Ascending aorta (tissue), 2 donors: ENCODE results near the gene GAP43. TPM values are rescaled to one million over a fixed set of nuclear protein-coding genes. Genes with fewer than 3 reads are reported as not detected.

Source experiments
- DNase-seq, 2 donors: peaks; one replicate each; pipeline ENCODE4 v3.0.0-alpha.2; 2019; ENCODE audit warnings: low spot score in 2 of 2
- H3K27ac ChIP-seq, 2 donors: fragments of 200-600 bp; sonication (generic); one replicate each; pipeline ENCODE4 v1.5.1; 2016 to 2017; ENCODE audit warnings: mild to moderate bottlenecking in 1 of 2
- H3K27me3 ChIP-seq: fragments of 200-600 bp; sonication (generic); one replicate; pipeline ENCODE4 v1.5.1; 2017
- H3K36me3 ChIP-seq, 2 donors: fragments of 200-600 bp; sonication (generic); one replicate each; pipeline ENCODE4 v1.5.1; 2016
- H3K4me1 ChIP-seq, 2 donors: fragments of 200-600 bp; sonication (generic); one replicate each; pipeline ENCODE4 v1.5.1; 2016 to 2017; ENCODE audit warnings: mild to moderate bottlenecking in 1 of 2
- H3K4me3 ChIP-seq, 2 donors: fragments of 200-600 bp; sonication (generic); one replicate each; pipeline ENCODE4 v1.5.1; 2016 to 2017; ENCODE audit warnings: mild to moderate bottlenecking in 1 of 2
- H3K9me3 ChIP-seq, 2 donors: fragments of 200-600 bp; sonication (generic); one replicate each; pipeline ENCODE4 v1.5.1; 2016
- CTCF ChIP-seq, 3 experiments: fragments of 200-600 bp in 2 of 3; fragments of 450-650 bp in 1 of 3; sonication (generic) in 2 of 3; IDR thresholded peaks; one replicate each; pipeline ENCODE4 v1.5.1; 2016 to 2019; ENCODE audit warnings: antibody characterized with exemption in 3 of 3, mild to moderate bottlenecking in 1 of 3, moderate library complexity in 1 of 3
- intact Hi-C: fragments of 100-400 bp; cut with DNase I; formaldehyde crosslinking; loops from one replicate; pipeline ENCODE4 v1.15.1; 2023
- total RNA-seq: library from RNA; depleted of rRNA; stranded (reverse); fragments of >200 nt; gene quantifications from one replicate; pipeline ENCODE4 v1.1.0, GENCODE V29; 2016

Gene GAP43
- total RNA-seq, 1 donor from 2014 or later, result 0.21 TPM

- no peak for TF ChIP-seq CTCF (IDR thresholded peaks at IDR 0.05)
- Histone ChIP-seq H3K9me3 (no peaks in the 10 kb centered on the region), H3K4me3 (no peak overlapping the region), H3K4me1 (no peaks in the 10 kb centered on the region), H3K27ac (no peak overlapping the region), H3K36me3 (no peaks in the 10 kb centered on the region), H3K27me3 (no peaks in the 10 kb centered on the region)
- intact Hi-C loops, result no loop called here
- DNase-seq, result no peak
These were observed 61.8 kb downstream of the GAP43 start for GRCh38 chr3:115685097-115685496.

- H3K4me1 ChIP-seq, result no peaks in the 10 kb centered on the region
- H3K27me3 ChIP-seq, result no peaks in the 10 kb centered on the region
- H3K9me3 ChIP-seq, result no peaks in the 10 kb centered on the region
- intact Hi-C loops, result no loop called here
- no peaks in the 10 kb centered on the region for H3K36me3 ChIP-seq
- H3K4me3 ChIP-seq, result no peak overlapping the region
- no peak for DNase-seq
- no peak overlapping the region for H3K27ac ChIP-seq
- TF ChIP-seq CTCF (IDR thresholded peaks at IDR 0.05), result no peak
These were observed 64.4 kb downstream of the GAP43 start for GRCh38 chr3:115687721-115688120.

- H3K36me3 ChIP-seq, result no peaks in the 10 kb centered on the region
- DNase-seq, result no peak
- H3K4me3 ChIP-seq, result no peak overlapping the region
- intact Hi-C loops, result no loop called here
- H3K9me3 ChIP-seq, result no peaks in the 10 kb centered on the region
- no peaks in the 10 kb centered on the region for H3K27me3 ChIP-seq
- H3K4me1 ChIP-seq, result no peaks in the 10 kb centered on the region
- no peak for TF ChIP-seq CTCF (IDR thresholded peaks at IDR 0.05)
- H3K27ac ChIP-seq, result no peak overlapping the region
These were observed 65.1 kb downstream of the GAP43 start for GRCh38 chr3:115688418-115688817.

- no peak for DNase-seq
- intact Hi-C loops, result loop anchor here (5.0 to 10.0 kb wide), 4 partner anchors 125 to 598 kb away; no protein-coding TSS in a partner anchor
These were observed 66.6 kb downstream of the GAP43 start for GRCh38 chr3:115689928-115690327.

GRCh38 chr3:115691964-115692363, 68.7 kb downstream of the GAP43 start:
- DNase-seq, result no peak
- no peaks in the 10 kb centered on the region for H3K27me3 ChIP-seq
- intact Hi-C loops, result loop anchor here (5.0 to 10.0 kb wide), 4 partner anchors 123 to 600 kb away; no protein-coding TSS in a partner anchor
- H3K27ac ChIP-seq, result no peak overlapping the region
- TF ChIP-seq CTCF (IDR thresholded peaks at IDR 0.05), result no peak
- no peak overlapping the region for H3K4me3 ChIP-seq
- no peaks in the 10 kb centered on the region for H3K4me1 ChIP-seq
- H3K9me3 ChIP-seq, result no peaks in the 10 kb centered on the region
- H3K36me3 ChIP-seq, result no peaks in the 10 kb centered on the region

More at GRCh38 chr3:115689928-115690327, 66.6 kb downstream of the GAP43 start:
- Histone ChIP-seq H3K27ac (no peak overlapping the region), H3K36me3 (no peaks in the 10 kb centered on the region), H3K4me3 (no peak overlapping the region), H3K27me3 (no peaks in the 10 kb centered on the region), H3K9me3 (no peaks in the 10 kb centered on the region), H3K4me1 (no peaks in the 10 kb centered on the region)
- TF ChIP-seq CTCF (IDR thresholded peaks at IDR 0.05), result no peak
